ENCODE measurements around the gene SH3D21. TPM values are rescaled to one million over a fixed set of nuclear protein-coding genes. Genes with fewer than 3 reads are reported as not detected.

SH3D21 gene
- total RNA-seq, 1 donor from 2014 or later: 1.6 TPM

DNA sequence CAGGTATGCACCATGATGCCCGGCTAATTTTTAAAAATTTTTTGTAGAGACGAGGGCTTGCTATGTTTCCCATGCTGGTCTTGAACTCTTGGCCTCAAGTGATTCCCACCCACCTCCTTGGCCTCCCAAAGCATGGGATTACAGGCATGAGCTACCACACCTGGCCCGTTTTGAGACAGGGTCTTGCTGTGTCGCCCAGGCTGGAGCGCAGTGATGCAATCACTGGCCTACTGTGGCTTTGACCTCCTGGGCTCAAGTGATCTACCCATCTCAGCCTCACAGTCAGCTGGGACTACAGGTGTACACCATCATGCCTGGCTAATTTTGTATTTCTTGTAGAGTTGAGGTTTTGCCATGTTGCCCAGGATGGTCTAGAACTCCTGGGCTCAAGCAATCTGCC is 7.5 kb upstream of the SH3D21 start:
- ATAC-seq: no peak
- DNase-seq (ENCODE audit: missing footprints): no peak
- intact Hi-C loops (cut with DNase I): no loop called here

DNA sequence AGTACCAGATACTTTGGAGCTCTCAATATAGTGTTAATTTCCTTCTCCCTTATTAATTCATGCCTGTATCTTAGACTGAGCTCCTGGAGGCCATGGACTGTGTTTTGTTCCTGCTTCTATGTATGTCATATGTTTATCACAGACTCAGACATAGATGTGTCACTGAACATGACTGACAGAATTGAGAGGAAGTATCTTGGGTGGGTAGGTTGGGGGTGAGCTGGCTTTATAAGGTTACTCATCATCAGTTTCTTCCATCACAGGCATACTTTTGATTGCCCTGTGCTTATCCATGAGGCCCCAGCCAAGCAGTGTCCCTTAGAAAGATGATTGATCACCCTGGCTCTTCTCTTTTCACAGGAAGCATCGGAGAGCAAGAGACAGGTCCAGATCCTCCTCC is 5.6 kb upstream of the SH3D21 start:
- ATAC-seq (no peak), DNase-seq (ENCODE audit: missing footprints) (no peak)
- intact Hi-C loops (cut with DNase I): loop anchor here (10.0 kb wide), 1 partner anchor 124 kb away; no protein-coding TSS in a partner anchor

DNA sequence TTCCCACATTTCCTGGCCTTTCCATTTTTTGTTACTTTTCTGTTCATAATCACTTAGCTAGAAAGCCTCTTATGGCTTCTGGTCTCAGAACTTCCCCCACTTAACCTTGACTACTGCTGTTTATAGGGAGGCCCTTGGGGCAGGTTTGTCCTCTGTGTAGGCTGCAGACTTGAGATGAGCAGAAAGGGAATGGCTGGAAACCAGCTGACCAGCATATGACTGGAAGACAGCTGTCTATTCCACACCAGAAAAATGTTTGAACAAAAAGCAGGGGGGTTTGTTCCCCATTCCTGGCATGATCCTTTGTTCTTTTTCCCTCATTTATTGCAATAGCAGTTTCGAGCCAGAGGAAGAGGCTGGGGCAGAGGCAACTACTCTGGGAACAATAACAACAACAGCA is 4.9 kb upstream of the SH3D21 start:
- DNase-seq (ENCODE audit: missing footprints): no peak
- intact Hi-C loops (cut with DNase I): loop anchor here (10.0 kb wide), 1 partner anchor 124 kb away; no protein-coding TSS in a partner anchor
- no peak for ATAC-seq

DNA sequence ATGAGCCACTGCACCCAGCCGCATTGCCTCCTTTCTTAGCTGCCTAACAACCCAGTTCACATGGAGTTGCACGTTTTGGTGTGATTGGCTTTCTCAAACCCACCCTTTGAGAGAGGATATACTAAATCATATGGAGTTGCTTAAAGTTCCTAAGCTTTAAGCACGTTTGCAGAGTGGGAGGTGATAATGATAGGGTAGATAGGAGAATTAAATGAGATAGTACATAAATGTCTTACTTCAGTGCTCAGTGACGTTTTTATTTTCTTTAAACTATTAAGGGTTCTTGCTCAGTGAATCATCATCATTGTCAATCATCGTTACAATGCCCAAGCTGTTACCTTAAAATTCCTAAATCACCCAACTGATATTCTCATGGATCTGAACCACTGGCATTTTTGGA is 2.9 kb upstream of the SH3D21 start:
- intact Hi-C loops (cut with DNase I): loop anchor here (10.0 kb wide), 1 partner anchor 122 kb away; no protein-coding TSS in a partner anchor
- no peak for DNase-seq (ENCODE audit: missing footprints)
- ATAC-seq: no peak

DNA sequence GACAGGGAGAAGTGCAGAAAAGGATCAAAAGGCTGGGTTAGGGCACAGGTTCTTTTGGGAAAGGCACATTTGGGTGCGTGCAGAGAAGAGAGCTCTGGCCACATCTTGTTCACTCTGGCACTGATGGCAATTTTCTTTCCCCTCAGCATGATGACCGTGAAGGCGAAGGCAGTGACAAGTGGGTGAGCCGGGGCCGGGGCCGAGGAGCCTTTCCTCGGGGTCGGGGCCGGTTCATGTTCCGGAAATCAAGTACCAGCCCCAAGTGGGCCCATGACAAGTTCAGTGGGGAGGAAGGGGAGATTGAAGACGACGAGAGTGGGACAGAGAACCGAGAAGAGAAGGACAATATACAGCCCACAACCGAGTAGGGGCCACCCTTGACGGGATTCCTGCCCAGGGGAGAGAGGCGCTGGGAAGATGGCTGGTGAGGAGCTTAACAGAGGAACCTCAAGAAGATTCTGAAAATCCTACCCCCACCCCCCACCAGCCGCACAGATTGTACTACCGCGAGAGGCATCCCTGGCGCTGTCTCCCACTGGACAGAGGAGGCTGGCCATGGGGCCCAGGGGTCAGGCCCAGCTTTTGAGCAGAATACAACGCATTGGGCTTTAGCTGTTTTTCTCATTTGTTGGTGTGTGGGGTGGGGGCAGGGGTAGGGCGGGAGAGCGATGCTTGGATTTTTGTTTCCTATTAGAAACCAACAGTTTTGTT is 2.4 kb upstream of the SH3D21 start:
- intact Hi-C loops (cut with DNase I): loop anchor here (10.0 kb wide), 1 partner anchor 121 kb away; no protein-coding TSS in a partner anchor
- DNase-seq (ENCODE audit: missing footprints) (no peak), ATAC-seq (no peak)

DNA sequence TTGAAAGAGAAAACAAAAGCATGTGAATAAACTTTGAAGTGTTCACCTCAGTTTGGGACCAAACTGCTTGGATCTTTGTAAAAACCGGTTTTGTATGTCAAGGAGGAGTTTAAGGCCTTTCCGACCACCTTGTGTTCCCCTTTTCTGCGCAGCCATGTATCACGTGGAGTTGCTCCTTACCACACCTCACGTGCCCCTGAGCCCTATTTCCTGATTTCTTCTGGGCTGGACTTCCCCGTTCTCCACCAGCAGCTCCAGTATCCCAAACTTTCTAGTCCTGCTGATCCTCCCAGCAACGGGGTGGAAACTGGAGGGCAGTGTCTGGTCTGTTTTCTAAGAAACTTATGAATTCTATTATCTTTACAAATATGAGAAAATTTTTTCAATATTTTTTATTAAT is 1.6 kb upstream of the SH3D21 start:
- DNase-seq (ENCODE audit: missing footprints) (no peak), ATAC-seq (no peak)
- intact Hi-C loops (cut with DNase I): loop anchor here (10.0 kb wide), 1 partner anchor 120 kb away; no protein-coding TSS in a partner anchor

DNA sequence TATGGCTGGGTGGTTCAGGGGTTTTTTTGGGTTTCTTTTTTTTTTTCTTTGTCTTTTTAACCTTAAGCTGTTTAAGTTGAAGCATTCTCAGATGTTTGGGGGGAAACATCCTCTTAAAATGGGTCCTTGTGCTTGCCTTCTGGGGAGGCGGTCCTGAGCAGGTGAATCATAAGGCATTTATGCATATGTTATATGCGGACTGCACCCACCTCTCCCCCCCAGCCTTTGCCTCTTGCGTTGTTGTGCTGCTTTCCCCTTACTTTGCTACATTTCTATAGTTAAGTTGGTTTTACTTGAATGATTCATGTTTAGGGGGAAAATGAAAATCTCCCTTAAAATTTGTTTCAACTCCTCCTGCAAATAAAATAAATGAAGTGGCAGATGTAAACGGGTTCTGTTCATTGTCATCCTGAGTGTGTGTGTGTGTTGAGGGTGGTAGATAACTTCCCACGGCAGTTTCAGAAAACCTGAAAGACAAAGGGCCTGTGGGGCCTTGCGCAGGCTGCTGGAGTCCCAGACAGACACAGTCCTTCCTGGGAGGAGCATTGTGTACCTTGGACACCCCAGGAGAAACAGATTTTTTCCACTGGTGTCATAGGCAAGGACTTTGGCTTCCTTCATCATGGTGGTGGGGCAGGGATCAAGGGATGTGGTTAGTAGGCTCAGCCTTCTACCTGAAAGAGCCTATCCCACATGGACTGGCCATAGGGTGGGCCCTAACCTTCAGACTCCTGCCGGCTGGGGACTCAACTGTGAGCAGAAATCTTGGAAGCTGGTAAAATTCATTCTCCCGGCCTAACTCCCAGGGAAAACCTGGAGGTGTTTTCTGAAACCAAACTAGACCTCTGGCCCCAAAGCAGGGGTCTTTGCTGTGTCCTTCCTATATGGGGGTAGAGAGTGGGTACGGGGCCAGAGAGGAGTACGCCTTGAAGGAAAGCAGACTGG is 926 bp upstream of the SH3D21 start:
- DNase-seq (ENCODE audit: missing footprints) (no peak), ATAC-seq (no peak)
- intact Hi-C loops (cut with DNase I): loop anchor here (10.0 kb wide), 1 partner anchor 120 kb away; no protein-coding TSS in a partner anchor

DNA sequence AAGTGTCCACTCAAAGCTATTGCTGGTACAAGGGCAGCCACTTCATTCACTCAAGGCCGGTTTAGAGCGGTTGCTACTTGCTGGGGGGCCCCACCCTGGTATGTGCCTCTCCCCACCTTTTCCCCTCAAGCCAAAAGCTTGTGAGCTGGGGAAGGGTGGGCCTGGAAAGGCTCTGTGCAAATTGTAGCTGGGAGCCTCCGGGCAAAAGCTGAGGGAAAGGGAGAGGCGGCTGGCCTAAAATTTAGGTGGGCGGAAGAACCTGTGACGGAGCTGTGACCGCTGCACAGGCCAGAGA is 306 bp upstream of the SH3D21 start:
- intact Hi-C loops (cut with DNase I): loop anchor here (10.0 kb wide), 1 partner anchor 119 kb away; no protein-coding TSS in a partner anchor
- no peak for DNase-seq (ENCODE audit: missing footprints)
- ATAC-seq: no peak

DNA sequence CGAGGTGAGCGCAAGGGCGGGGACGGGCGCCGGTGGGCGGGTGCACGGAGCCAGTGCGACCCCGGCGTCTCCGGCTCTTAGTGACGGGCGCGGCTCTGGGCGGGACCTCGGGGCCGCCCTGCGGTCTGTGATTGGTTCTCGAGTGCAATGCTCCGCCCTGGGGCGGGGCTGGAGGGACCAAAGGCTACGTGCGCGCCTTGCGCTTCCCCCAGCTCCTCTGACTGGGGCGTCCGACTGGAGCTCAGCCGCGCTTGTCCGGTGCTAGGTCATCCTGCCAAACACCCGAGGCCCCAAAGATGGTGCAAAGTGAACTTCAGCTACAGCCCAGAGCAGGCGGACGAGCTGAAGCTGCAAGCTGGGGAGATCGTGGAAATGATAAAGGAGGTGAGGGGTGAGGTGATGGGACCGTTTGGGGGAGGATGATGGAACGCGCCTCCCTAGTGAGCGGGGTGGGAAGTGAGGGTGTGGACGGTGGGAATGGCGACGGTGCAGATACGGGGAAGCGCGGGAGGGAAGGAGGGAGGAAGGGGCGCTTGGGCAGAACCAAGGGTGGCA is 811 bp downstream of the SH3D21 start:
- peak; percentile 98 for ATAC-seq
- intact Hi-C loops (cut with DNase I): loop anchor here (10.0 kb wide), 1 partner anchor 118 kb away; no protein-coding TSS in a partner anchor
- peak; percentile 94 for DNase-seq (ENCODE audit: missing footprints)

DNA sequence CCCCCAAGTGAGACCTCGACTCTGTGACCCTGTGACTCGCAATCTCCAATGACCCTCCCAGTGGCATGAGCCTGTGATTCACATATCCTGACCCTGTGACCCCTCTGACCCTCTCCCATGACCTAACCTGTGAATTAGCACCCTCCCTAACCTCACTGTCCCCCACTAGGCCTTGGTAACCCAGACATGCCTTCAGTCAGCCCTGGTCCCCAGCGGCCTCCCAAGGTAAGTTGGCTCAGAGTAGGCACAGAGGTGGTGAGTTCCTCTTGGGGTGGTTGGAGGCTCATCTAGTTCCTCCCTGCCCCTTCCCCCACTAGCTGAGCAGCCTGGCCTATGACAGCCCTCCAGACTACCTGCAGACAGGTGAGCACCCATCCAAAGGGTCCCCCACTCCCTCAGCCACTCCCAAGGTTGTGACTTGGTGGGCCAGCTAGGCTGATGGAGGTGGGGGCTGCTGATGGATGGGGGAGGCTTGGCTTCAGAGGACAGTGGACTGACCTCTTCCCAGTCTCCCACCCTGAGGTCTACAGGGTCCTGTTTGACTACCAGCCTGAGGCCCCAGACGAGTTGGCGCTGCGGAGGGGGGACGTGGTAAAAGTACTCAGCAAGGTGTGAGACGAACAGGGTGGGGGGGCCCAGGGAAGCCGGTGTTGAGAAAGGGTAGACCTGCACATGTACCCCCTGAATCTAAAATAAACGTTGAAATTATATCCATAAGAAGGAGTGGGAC is 1.6 kb downstream of the SH3D21 start:
- intact Hi-C loops (cut with DNase I): loop anchor here (10.0 kb wide), 1 partner anchor 117 kb away; no protein-coding TSS in a partner anchor
- no peak for ATAC-seq

DNA sequence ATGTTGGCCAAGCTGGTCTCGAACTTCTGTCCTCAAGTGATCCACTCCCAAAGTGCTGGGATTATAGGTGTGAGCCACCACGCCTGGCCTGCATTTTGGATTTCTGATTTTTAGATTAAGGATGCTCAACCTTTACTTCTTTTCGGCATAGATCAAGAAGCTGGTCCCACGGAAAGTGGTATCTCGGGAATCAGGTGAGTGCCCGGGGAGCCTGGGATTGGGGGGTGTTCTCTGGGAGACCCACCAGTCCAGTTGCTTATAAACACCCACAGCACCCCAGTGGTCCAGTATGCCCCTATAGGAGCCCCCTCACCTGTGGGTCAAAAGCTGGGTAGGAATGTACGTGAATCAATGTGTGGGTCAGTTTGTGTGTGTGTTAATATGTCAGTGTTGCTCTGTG is 3.2 kb downstream of the SH3D21 start:
- DNase-seq (ENCODE audit: missing footprints) (no peak), ATAC-seq (no peak)
- intact Hi-C loops (cut with DNase I): loop anchor here (10.0 kb wide), 1 partner anchor 115 kb away; no protein-coding TSS in a partner anchor

More for the DNA sequence above, 1.6 kb downstream of the SH3D21 start:
- DNase-seq (ENCODE audit: missing footprints): no peak

DNA sequence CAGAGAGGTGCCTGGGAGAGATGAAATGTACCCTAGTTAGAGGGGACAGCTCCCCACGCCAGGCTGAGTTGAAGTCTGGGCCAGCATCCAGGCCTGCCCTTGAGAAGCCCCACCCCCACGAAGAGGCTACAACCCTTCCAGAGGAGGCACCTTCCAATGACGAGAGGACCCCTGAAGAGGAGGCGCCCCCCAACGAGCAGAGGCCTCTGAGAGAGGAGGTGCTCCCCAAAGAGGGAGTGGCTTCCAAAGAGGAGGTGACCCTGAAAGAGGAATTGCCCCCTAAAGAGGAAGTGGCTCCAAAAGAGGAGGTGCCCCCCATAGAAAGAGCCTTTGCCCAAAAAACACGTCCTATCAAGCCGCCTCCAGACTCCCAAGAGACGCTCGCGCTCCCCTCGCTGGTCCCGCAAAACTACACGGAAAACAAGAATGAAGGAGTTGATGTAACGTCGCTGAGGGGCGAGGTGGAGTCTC is 14.2 kb downstream of the SH3D21 start:
- no peak for ATAC-seq
- intact Hi-C loops (cut with DNase I): loop anchor here (5.0 kb wide), 1 partner anchor 47 kb away; no protein-coding TSS in a partner anchor
- no peak for DNase-seq (ENCODE audit: missing footprints)

DNA sequence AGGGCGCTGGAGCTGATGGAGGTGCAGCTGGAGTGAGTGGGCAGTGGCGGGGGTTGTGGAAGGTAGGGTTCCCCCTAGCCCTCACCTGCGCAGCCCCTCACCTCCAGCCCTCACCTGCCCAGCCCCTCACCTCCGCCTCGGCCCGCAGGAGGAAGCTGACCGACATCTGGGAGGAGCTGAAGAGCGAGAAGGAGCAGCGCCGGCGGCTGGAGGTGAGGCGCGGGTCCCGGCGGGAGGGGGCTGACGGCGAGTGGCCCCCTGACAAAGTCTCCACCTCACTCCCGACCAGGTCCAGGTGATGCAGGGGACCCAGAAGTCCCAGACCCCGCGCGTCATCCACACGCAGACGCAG is 14.6 kb downstream of the SH3D21 start:
- intact Hi-C loops (cut with DNase I): loop anchor here (5.0 kb wide), 1 partner anchor 47 kb away; no protein-coding TSS in a partner anchor
- ATAC-seq: no peak
- no peak for DNase-seq (ENCODE audit: missing footprints)

DNA sequence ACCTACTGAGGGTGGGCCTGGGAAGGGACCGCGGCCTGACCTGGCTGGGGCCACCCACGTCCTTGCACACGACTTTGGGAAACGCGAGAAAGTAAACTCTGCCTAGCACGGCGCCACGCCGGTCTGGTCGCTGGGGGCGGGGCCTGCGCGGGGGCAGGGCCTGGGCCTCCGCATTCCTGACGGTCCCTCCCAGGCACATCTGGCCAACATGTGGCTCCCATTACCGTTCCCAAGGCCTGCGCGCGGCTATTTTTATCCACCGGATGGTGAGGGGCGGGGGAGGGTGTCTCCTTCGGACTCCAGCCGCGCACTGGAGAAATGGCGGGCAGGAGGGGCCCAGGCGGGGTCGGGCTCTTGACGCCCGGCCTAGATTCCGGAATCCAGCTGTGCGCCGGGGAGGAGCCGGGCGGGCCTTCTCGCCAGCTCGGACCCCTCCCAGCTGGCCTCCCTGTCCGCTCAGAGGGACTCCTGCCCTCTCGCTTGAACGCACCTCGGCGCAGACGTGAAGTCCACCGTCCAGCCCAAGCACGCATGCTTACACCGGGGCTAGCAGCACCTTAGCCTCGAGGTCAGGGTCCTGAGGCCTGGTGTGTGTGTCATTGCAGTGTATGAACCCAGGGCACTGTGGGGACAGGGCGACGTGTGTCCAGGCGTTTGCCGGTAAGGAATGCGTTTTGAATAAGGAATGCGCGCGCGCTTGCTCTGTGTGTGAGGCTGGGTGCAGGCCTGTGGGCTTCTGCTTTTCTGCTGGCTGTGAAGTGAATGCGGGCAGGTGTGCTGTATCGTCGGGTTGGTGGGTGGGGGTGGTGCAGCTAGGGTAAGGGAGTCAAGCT is 15.2 kb downstream of the SH3D21 start:
- DNase-seq (ENCODE audit: missing footprints) (peak; percentile 90), ATAC-seq (peak; percentile 75)
- intact Hi-C loops (cut with DNase I): loop anchor here (5.0 kb wide), 1 partner anchor 46 kb away; no protein-coding TSS in a partner anchor

DNA sequence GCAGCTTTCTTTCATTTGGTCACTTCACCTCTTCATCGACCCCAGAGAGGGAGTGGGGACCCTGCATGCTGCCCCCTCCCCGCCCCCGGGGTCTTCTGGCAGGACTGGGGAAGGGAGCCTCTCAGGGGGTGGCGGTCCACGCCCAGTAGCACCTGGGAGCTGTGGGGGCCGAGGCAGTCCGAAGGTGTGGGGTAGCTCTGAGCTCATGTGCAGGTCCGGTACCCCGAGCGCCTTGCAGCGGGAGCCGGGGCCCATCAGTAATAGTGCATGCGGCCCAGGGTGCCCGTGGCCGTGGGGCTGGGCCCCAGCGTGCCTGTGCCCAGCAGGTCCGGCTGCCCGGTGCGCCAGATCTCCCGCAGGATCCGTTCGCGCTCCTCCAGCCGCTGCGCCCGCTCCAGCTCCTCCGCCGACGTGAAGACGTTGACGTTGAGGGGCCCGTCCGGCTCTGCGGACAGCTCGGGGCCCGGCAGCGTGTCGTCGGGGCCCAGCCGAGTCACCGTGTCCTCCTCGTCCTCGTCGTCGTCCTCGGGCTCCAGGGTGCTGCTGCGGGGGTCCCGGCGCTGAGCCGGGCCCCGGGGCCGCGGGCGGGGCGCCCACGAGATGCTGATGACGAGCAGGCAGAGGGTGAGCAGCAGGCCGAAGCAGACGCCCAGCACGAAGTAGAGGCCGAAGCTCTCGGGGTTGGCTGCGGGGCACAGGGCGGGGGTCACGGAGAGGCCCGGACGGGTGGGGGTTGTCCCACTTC is 16.0 kb downstream of the SH3D21 start:
- intact Hi-C loops (cut with DNase I): loop anchor here (5.0 kb wide), 1 partner anchor 45 kb away; no protein-coding TSS in a partner anchor
- ATAC-seq (no peak), DNase-seq (ENCODE audit: missing footprints) (no peak)

DNA sequence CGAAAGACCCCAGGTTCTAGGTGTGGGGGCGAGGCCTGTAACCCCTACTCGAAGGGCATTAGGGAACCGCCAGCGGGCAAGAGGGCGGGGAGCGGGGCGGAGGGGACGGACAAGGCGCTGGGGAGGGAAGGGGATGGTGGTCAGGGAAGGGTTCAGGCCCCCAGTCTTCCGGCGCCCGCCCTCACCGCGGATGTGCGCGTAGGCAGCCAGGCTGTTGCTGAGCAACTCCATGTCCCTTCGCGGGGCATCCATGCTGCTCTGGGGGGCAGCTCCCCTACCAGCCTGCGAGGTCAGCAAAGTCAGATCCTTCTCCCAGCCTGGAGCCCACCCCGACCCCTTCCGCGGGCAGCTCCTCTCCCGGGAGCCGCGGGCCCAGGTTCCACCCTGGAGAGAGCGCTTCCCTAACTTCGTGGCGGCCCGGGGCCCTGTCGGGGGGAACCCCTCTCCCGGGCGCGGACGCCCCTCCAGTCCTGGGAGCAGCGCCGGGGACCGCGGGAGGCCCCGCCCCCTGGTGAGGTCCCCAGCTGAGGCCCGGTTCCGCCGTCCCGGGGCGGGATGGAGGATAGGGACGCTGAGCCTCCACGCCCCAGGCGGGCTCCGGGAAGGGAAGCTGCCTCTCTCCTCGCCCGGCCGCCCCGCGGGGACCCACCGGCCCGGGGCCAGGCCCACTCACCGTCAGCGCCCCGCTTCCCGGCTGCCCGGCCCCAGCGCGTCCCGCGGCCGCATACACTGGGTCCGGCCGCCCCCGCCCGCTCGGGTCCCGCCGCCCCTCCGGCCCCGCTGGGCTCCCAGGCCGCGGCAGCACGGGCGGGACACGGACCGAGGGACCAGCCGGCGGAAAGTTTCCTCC is 16.8 kb downstream of the SH3D21 start:
- ATAC-seq (peak; percentile 14), DNase-seq (ENCODE audit: missing footprints) (peak; percentile 78)
- intact Hi-C loops (cut with DNase I): loop anchor here (5.0 kb wide), 1 partner anchor 44 kb away; no protein-coding TSS in a partner anchor

Data from Right ventricle myocardium inferior (tissue), 1 donor.